PC-3 (cell line): Measurements from ENCODE around the gene SEPTIN8. TPM values are rescaled to one million over a fixed set of nuclear protein-coding genes. Genes with fewer than 3 reads are reported as not detected.

Experiments
- ATAC-seq: fragments of 200-7000 bp; cut with Tn5 transposase; 2 replicates; pipeline ENCODE4 v1.9.1; 2020; ENCODE audit warnings: mild to moderate bottlenecking, moderate library complexity
- BruUV-seq: library from RNA; stranded (reverse); fragments of 400-500 nt; replicated peaks from 2 replicates; lab custom pipeline; 2021; lab: Mats Ljungman, UMichigan
- CTCF ChIA-PET: fragments of 300-600 bp; sonication (Branson Sonifier 250); formaldehyde crosslinking; loops from one replicate; lab custom pipeline; 2022; ENCODE audit warnings: antibody characterized with exemption; lab: Charles Lee
- POLR2A ChIA-PET: fragments of 300-600 bp; sonication (Branson Sonifier 250); formaldehyde crosslinking; loops from one replicate; lab custom pipeline; 2022; ENCODE audit warnings: antibody characterized with exemption; ENCODE audit not compliant: unreplicated experiment; lab: Charles Lee
- DNase-seq: peaks from one replicate; pipeline ENCODE4 v3.0.0-alpha.2; 2015
- H2AFZ ChIP-seq: fragments of 300-600 bp; sonication (generic); 2 replicates; pipeline ENCODE4 v1.6.0; 2016; ENCODE audit warnings: antibody characterized with exemption, low read length
- H3F3A ChIP-seq: fragments of 300-600 bp; sonication (generic); one replicate; pipeline ENCODE4 v1.6.0; 2017; ENCODE audit warnings: antibody characterized with exemption, low read length, control low read depth, mild to moderate bottlenecking; ENCODE audit not compliant: unreplicated experiment
- H3K27ac ChIP-seq: fragments of 300-600 bp; sonication (generic); 2 replicates; pipeline ENCODE4 v1.5.1; 2016; ENCODE audit warnings: mild to moderate bottlenecking, low read length
- H3K27me3 ChIP-seq: fragments of 300-600 bp; sonication (generic); 2 replicates; pipeline ENCODE4 v1.6.1; 2016; ENCODE audit warnings: low read length, mixed read lengths
- H3K36me3 ChIP-seq: fragments of 300-600 bp; sonication (generic); 2 replicates; pipeline ENCODE4 v1.6.1; 2016; ENCODE audit warnings: low read depth, mixed run types, low read length, mixed read lengths
- H3K4me1 ChIP-seq: fragments of 300-600 bp; sonication (generic); 2 replicates; pipeline ENCODE4 v1.5.1; 2016; ENCODE audit warnings: low read length; ENCODE audit not compliant: insufficient read depth
- H3K4me2 ChIP-seq: fragments of 300-600 bp; sonication (generic); 2 replicates; pipeline ENCODE4 v1.6.0; 2016; ENCODE audit warnings: low read length
- H3K4me3 ChIP-seq: fragments of 300-600 bp; sonication (generic); 2 replicates; pipeline ENCODE4 v1.5.1; 2016; ENCODE audit warnings: mild to moderate bottlenecking, low read length, mixed read lengths
- H3K79me2 ChIP-seq: fragments of 300-600 bp; sonication (generic); 2 replicates; pipeline ENCODE4 v1.6.1; 2017; ENCODE audit warnings: low read length, mixed read lengths
- H3K9ac ChIP-seq: fragments of 300-600 bp; sonication (generic); 2 replicates; pipeline ENCODE4 v1.6.0; 2016; ENCODE audit warnings: mild to moderate bottlenecking, low read length
- H3K9me2 ChIP-seq: fragments of 300-600 bp; sonication (generic); replicated peaks from 2 replicates; pipeline ENCODE4 v1.6.1; 2016; ENCODE audit warnings: mixed run types, low read length, mixed read lengths
- H3K9me3 ChIP-seq: fragments of 300-600 bp; sonication (generic); 2 replicates; pipeline ENCODE4 v1.6.1; 2016; ENCODE audit warnings: low read length, mixed read lengths
- H4K20me1 ChIP-seq: fragments of 300-600 bp; sonication (generic); 2 replicates; pipeline ENCODE4 v1.6.1; 2016; ENCODE audit warnings: low read length, mixed read lengths
- CTCF ChIP-seq: fragments of 300-600 bp; sonication (generic); conservative IDR thresholded peaks from 2 replicates; pipeline ENCODE4 v1.5.1; 2017; ENCODE audit warnings: antibody characterized with exemption, low read depth, mild to moderate bottlenecking, low read length
- EZH2 ChIP-seq: fragments of 300-600 bp; sonication (generic); IDR thresholded peaks from one replicate; pipeline ENCODE4 v1.6.1; 2017; ENCODE audit warnings: antibody characterized with exemption, mild to moderate bottlenecking, low read length; ENCODE audit not compliant: unreplicated experiment
- EZH2phosphoT487 ChIP-seq: fragments of 300-600 bp; sonication (generic); IDR thresholded peaks from 2 replicates; pipeline ENCODE4 v1.6.1; 2018; ENCODE audit warnings: mild to moderate bottlenecking, antibody characterized with exemption, low read length, borderline replicate concordance
- intact Hi-C: fragments of 100-400 bp; cut with micrococcal nuclease; formaldehyde crosslinking; loops from 2 replicates; pipeline ENCODE4 v1.9.0; 2023
- total RNA-seq: library from RNA; depleted of rRNA; stranded (reverse); fragments of >200 nt; gene quantifications from 2 replicates; pipeline ENCODE4 v1.2.3, GENCODE V29; 2014

The SEPTIN8 gene
- total RNA-seq, 1 experiment from 2014 or later, result 21.9 TPM

GRCh38 chr5:132797651-132798050 lies 20.6 kb upstream of the SEPTIN8 start:
- H3K4me1 ChIP-seq, result no peaks in the 10 kb centered on the region
- H3K4me3 ChIP-seq, result no peak overlapping the region
- ChIA-PET CTCF (no interaction called here), POLR2A (no interaction called here)
- H3K36me3 ChIP-seq, result no peaks in the 10 kb centered on the region
- no peaks in the 10 kb centered on the region for H3F3A ChIP-seq
- no peak overlapping the region for H3K9ac ChIP-seq
- H3K9me3 ChIP-seq, result no peaks in the 10 kb centered on the region
- H3K27me3 ChIP-seq, result no peaks in the 10 kb centered on the region
- intact Hi-C loops, result no loop called here
- no peak for DNase-seq
- TF ChIP-seq CTCF (no peak), EZH2 (no peak), EZH2phosphoT487 (no peak)
- no peak overlapping the region for H3K4me2 ChIP-seq
- H4K20me1 ChIP-seq, result no peaks in the 10 kb centered on the region
- H3K9me2 ChIP-seq, result no peaks in the 10 kb centered on the region
- no peak for ATAC-seq
- H3K79me2 ChIP-seq, result no peaks in the 10 kb centered on the region
- no peak overlapping the region for H2AFZ ChIP-seq
- no peak overlapping the region for H3K27ac ChIP-seq
- BruUV-seq, result no TSS peak

DNA sequence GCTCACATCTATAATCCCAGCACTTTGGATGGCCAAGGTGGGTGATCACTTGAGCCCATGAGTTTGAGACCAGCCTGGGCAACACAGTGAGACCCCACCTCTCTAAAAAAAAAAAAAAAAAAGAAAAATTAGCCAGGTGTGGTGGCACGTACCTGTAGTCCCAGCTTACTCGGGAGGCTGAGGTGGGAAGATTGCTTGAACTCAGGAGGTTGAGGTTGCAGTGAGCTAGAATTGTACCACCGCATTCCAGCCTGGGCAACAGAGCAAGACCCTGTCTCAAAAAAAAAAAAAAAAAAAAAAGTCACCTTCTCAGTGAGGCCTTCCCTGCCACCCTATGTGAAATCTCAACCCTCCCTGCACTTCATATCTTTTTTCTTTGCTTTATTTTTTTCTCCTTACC lies 14.0 kb upstream of the SEPTIN8 start:
- H2AFZ ChIP-seq, result no peak overlapping the region
- H3K27me3 ChIP-seq, result no peaks in the 10 kb centered on the region
- no peaks in the 10 kb centered on the region for H3K79me2 ChIP-seq
- H3K9me2 ChIP-seq, result no peaks in the 10 kb centered on the region
- H3K4me3 ChIP-seq, result no peak overlapping the region
- TF ChIP-seq CTCF (no peak), EZH2 (no peak), EZH2phosphoT487 (no peak)
- no peaks in the 10 kb centered on the region for H4K20me1 ChIP-seq
- H3K4me2 ChIP-seq, result no peak overlapping the region
- no TSS peak for BruUV-seq
- no peak overlapping the region for H3K27ac ChIP-seq
- no peak overlapping the region for H3K9ac ChIP-seq
- DNase-seq (no peak), ATAC-seq (no peak)
- ChIA-PET POLR2A (no interaction called here), CTCF (interaction anchor here (0.7 kb wide), 1 partner anchor 36 kb away, joined by 9 read pairs; no protein-coding TSS in a partner anchor)
- no peaks in the 10 kb centered on the region for H3K4me1 ChIP-seq
- no peaks in the 10 kb centered on the region for H3K36me3 ChIP-seq
- no peaks in the 10 kb centered on the region for H3K9me3 ChIP-seq
- intact Hi-C loops, result no loop called here
- no peaks in the 10 kb centered on the region for H3F3A ChIP-seq

- no peaks in the 10 kb centered on the region for H3K36me3 ChIP-seq
- H3K4me3 ChIP-seq, result no peak overlapping the region
- no peak overlapping the region for H2AFZ ChIP-seq
- ChIA-PET CTCF (no interaction called here), POLR2A (no interaction called here)
- H3K79me2 ChIP-seq, result no peaks in the 10 kb centered on the region
- no peak for ATAC-seq
- no peaks in the 10 kb centered on the region for H3K9me3 ChIP-seq
- no peaks in the 10 kb centered on the region for H3K9me2 ChIP-seq
- no peaks in the 10 kb centered on the region for H3K4me1 ChIP-seq
- no peak overlapping the region for H3K9ac ChIP-seq
- DNase-seq, result no peak
- no TSS peak for BruUV-seq
- no peaks in the 10 kb centered on the region for H3K27me3 ChIP-seq
- H3F3A ChIP-seq, result no peaks in the 10 kb centered on the region
- H3K4me2 ChIP-seq, result no peak overlapping the region
- no peak for TF ChIP-seq EZH2
- no peak for TF ChIP-seq CTCF
- TF ChIP-seq EZH2phosphoT487, result no peak
- H3K27ac ChIP-seq, result no peak overlapping the region
- intact Hi-C loops, result no loop called here
- H4K20me1 ChIP-seq, result no peaks in the 10 kb centered on the region
These were observed 13.3 kb upstream of the SEPTIN8 start for GRCh38 chr5:132790201-132790865.
